HCEC 1CT (cell line): Measurements from ENCODE around the gene FOXM1.

ENCODE experiments used
- DNase-seq: peaks from one replicate; pipeline ENCODE4 v3.0.0-alpha.2; 2017

FOXM1 gene

DNA sequence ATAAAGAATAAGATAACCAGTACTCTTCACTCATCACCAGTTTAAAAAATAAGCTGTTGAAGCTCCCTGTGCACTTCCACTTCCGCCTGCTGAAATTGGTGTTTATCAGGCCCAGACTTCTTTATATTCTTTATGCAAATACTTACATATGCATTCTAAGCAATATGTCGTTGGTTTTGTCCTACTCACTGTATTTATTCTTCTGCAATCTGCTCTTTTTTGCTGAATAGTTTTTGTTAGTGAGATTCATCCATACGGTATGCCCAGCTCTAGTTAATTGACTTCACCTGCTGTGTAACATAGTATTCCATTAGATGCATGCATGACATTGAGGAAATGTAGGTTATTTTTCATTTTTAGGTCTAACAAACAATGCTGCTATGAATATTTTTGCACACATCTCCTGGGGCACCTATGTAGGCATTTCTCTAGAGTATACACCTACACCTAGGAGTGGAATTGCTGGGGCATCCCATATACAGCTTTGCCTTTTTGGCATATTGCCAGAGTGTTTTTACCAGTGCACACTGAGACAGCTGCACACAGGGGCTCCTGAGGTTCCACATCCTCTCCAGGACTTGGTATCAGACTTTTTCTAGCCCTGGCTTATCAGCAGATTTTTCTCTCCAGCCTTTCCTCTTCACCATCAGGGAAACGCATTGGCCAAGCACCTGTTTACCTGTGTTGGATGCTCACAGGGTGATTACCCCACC lies 41.1 kb downstream of the FOXM1 start:
- DNase-seq, result no peak

DNA sequence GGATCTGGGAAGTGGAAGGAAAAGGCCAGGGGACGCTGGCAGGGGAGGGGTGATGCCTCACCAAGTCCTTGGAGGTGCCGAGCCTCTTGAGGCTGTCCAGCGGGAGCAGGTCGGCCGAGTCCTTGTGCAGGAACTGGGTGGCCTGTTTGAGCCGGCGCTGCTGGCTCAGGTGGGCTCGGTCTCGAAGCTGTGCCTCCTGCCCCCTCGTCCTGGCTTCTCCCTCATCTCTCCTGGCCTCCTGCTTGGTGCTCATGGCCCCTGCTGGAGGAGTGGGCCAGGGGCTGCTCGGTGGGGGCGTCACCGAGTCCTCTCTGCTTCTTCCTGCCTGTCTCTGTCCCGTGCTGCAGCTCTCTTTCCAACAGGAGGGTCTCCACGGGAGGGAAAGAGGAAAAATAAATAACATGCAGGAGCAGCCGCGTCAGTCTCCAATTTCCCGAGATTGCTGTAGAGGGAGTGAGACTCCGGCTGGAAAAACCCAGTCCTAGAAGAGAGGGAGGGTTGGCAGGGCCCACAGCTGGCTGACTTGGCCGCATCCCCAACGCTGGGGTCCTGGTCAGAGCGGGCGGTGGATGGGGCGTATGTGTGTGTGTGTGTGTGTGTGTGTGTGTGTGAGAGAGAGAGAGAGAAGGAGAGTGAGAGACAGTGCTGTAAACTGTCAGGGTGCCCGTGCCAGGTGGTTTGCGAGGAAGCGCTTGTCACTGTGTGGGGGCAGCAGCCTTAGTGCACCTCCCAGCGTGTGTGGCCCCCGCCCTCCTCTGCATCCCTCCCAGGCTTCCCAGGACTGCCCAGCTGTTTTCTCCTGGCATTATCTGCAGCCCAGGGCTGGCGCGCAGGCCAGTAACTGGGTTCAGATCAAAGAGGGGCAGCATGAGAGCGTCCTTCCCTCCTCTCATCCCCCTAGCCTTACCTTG lies 42.1 kb downstream of the FOXM1 start, which contains the start of gene NRIP2:
Gene NRIP2, minus strand, starts transcription at position 455 of the 911 bp plus-strand sequence. Its CDS starts 52 bp downstream, at position 403.
- peak; percentile 13 for DNase-seq

GRCh38 chr12:2833810-2834209 lies 43.2 kb downstream of the FOXM1 start:
- DNase-seq, result no peak

DNA sequence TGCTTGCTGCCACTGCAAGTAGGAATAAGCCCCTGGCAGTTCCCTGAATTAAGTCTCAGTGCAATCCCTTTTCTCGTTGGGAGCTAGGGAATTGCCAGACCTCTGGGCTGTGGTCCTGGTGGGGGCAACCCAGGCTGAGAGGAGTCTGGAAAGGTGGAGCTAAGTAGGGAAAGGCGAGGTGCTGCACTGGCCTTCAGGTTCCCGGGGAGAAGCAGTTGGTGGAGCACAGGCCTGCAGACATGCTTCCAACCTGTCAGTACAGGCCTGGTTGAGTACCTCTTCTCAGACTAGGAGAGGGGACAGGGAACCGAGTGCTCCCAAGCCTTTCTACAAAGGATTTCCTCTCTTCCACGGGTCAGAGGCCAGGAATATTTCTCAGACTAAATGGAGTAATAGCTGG lies 43.6 kb downstream of the FOXM1 start:
- no peak for DNase-seq

- no peak for DNase-seq
Observed at GRCh38 chr12:2832550-2833127, 44.3 kb downstream of the FOXM1 start.

GRCh38 chr12:2829275-2829674 lies 47.7 kb downstream of the FOXM1 start:
- no peak for DNase-seq

DNA sequence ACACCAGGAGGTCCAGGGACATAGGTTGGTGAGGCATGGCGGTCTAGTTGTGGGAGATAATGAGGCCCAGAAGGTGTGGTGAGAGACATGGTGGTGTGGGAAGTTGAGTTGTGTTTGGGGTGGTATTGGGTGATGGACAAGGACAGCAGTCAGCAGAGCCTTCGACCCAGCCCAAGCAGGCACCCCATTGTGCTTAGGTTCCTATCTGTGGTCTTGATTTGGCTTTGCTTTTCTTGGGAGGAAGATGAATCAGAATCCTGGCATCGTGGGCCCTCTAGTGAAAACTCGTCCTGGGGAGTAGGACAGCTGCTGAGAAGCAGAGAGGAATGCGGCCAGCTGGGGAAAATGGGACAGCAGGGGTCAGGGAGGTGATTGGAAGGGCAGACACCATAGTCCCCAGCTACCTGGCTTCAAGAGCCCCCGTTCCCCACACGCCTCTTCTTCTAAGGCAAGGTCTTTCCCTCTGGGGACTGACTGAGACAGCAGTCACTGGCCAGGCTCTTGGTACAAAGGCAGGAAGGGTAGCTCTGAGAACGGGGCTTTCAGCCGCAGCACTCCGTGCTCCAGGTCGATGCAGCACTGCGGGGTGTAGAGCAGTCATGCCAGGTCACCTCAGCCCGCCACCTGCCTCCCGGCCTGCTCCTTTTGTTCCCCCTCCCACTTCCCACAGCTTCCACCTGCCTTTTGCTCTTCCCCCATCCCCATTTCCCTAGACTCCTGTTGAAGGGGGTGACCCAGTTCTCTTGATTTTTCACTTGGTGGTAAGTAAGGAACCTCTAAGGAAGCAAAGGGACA lies 50.1 kb downstream of the FOXM1 start:
- DNase-seq, result no peak

DNA sequence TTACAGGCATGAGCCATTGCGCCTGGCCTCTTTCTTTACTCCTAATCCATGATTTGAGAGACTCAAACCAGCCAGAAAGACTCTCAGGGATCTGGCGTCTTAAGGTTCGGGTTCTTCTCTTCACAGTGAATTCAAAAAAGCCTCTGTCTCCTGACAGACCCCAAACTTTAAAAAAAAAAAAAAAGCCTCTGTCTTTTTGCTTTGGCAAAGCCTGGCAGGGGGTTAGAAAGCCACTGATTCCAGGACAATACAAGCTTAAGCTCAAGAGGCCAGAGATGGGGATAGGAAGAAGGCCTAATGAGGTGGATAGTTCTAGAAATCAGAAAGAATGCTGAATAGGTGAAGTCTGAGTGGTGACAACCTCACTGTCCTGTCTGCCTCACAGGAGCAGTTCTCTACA lies 50.9 kb downstream of the FOXM1 start:
- no peak for DNase-seq

GRCh38 chr12:2825132-2825531 lies 51.8 kb downstream of the FOXM1 start:
- no peak for DNase-seq

GRCh38 chr12:2824541-2824940 lies 52.4 kb downstream of the FOXM1 start:
- DNase-seq, result no peak

GRCh38 chr12:2823483-2823882 lies 53.5 kb downstream of the FOXM1 start:
- DNase-seq, result no peak

GRCh38 chr12:2820432-2820831 lies 56.5 kb downstream of the FOXM1 start:
- no peak for DNase-seq

DNA sequence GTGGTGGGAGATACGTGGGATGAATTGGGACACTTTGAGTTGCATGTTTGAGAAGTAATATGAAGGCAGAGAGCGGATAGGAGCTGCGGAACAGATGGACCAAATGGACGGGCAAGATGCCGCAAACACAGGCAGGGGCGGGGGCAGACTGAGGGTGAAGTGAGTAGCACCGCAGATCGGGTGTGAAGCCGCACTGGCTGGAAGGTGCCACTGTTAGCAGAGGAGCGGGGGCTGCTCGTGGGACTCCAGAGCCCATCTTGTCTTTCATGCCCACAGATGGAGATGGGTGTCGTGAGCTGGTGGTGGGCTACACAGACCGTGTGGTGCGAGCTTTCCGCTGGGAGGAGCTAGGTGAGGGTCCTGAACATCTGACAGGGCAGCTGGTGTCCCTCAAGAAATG lies 57.2 kb downstream of the FOXM1 start:
- no peak for DNase-seq

GRCh38 chr12:2813214-2814185 lies 63.5 kb downstream of the FOXM1 start:
- peak; percentile 65 for DNase-seq

GRCh38 chr12:2812290-2813213 lies 64.4 kb downstream of the FOXM1 start, which contains the start of gene ITFG2:
ITFG2 (plus strand) TSS chr12:2812668; CDS start chr12:2812761, 93 bp downstream.
- DNase-seq, result peak; percentile 99

DNA sequence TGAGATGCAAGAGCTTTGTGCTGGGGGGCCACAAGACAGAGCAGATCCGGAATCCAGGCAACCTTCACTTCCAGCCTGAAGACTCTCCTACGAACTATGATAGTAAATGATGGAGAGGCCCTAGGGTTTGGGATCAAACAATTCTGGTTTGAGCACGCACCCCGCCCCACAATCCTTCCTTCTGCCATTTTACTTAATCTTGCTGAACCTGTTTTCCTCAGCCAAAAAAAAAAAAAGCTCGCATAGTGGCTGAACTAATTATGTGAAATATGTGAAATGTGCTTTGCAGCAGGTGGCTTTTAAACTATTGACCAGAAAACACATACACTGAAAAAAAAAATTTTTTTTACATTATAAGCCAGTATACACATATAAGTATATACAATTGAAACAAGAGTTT lies 65.2 kb downstream of the FOXM1 start:
- DNase-seq, result no peak
